ENCODE data around the gene CRTC1. TPM values are rescaled to one million over a fixed set of nuclear protein-coding genes. Genes with fewer than 3 reads are reported as not detected.

CRTC1 gene
- total and polyA plus RNA-seq, 4 donors: 1.5 to 3.5 (median 1.9) TPM

DNA sequence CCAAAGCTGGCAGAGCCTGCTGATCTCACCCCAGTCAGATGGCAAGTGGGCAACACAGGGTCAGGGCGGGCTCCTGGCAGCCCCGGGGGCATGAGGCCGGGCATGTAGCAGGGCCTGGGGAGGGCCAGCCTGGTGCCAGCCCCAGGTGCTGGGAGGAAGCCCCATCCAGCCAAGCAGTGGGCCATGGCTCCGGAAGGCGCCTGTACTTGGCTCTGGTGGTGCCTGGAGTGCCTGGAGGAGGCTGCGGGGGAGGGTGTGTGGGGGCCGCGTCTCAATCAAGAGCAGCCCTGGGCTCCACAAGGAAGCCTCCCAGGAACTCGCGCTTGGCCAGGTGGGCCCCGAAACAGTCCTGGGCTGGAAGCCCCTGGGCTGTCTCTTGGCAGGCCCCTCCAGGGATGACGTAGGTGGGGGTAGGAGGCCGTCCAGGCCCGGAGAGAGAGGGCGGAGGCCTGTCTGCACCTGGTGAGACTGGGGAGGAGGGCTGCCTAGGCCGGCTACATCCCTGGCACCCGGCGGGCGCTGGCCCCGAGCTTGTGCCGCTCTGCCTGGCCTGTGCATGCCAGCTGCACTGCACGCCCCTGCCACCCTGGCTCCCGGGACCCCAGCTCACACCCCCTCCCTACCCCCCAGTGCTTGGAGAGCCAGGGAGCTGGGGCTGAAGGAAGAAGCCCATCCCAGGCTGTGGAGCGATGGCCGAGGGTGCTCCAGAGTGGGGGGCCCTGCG lies 61.7 kb downstream of the CRTC1 start:
- DNase-seq (ENCODE audit: low spot score): no peak
- no peaks in the 10 kb centered on the region for H3K36me3 ChIP-seq (ENCODE audit: control insufficient read depth in 4 of 4, insufficient read depth in 3 of 4, low read depth in 1 of 4, low read length in 3 of 4)
- H3K9me3 ChIP-seq (ENCODE audit: control insufficient read depth in 4 of 4, low read length in 3 of 4): no peaks in the 10 kb centered on the region
- H3K4me3 ChIP-seq (ENCODE audit: low read depth in 1 of 3, low read length in 3 of 3): no peak overlapping the region
- H3K27ac ChIP-seq (ENCODE audit: low read depth in 1 of 2, low read length in 2 of 2): no peak overlapping the region
- 97% methylated on average over 26 of the region's 26 CpGs for WGBS
- H3K27me3 ChIP-seq (ENCODE audit: control insufficient read depth in 4 of 4, insufficient read depth in 4 of 4, low read length in 3 of 4): no peaks in the 10 kb centered on the region
- peaks cover 0 to 3% (median 0%) of the 10 kb centered on the region in 4 donors for H3K4me1 ChIP-seq (ENCODE audit: control insufficient read depth in 4 of 4, insufficient read depth in 4 of 4, low read length in 3 of 4)
- H3K9ac ChIP-seq (ENCODE audit: low read depth in 1 of 2, low read length in 2 of 2): no peak overlapping the region
- TF ChIP-seq HNF4G (IDR thresholded peaks at IDR 0.05) (no peak), HNF4A (conservative IDR thresholded peaks at IDR 0.05) (no peak), RAD21 (IDR thresholded peaks at IDR 0.05) (no peak), GABPA (IDR thresholded peaks at IDR 0.05 in 1 of 2, conservative IDR thresholded peaks at IDR 0.05 in 1 of 2) (no peak), EGR1 (IDR thresholded peaks at IDR 0.05; ENCODE audit: low read depth in 2 of 2) (no peak), FOXA1 (IDR thresholded peaks at IDR 0.05) (no peak), SP1 (IDR thresholded peaks at IDR 0.05) (no peak), JUND (IDR thresholded peaks at IDR 0.05) (no peak), YY1 (IDR thresholded peaks at IDR 0.05) (no peak)
- TF ChIP-seq, protein P1, sequence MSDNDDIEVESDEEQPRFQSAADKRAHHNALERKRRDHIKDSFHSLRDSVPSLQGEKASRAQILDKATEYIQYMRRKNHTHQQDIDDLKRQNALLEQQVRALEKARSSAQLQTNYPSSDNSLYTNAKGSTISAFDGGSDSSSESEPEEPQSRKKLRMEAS (IDR thresholded peaks at IDR 0.05): no peak
- TF ChIP-seq, protein P2, sequence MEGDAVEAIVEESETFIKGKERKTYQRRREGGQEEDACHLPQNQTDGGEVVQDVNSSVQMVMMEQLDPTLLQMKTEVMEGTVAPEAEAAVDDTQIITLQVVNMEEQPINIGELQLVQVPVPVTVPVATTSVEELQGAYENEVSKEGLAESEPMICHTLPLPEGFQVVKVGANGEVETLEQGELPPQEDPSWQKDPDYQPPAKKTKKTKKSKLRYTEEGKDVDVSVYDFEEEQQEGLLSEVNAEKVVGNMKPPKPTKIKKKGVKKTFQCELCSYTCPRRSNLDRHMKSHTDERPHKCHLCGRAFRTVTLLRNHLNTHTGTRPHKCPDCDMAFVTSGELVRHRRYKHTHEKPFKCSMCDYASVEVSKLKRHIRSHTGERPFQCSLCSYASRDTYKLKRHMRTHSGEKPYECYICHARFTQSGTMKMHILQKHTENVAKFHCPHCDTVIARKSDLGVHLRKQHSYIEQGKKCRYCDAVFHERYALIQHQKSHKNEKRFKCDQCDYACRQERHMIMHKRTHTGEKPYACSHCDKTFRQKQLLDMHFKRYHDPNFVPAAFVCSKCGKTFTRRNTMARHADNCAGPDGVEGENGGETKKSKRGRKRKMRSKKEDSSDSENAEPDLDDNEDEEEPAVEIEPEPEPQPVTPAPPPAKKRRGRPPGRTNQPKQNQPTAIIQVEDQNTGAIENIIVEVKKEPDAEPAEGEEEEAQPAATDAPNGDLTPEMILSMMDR (IDR thresholded peaks at IDR 0.05; ENCODE audit: low read depth, low read length, missing input control): no peak
- TF ChIP-seq, protein P3, sequence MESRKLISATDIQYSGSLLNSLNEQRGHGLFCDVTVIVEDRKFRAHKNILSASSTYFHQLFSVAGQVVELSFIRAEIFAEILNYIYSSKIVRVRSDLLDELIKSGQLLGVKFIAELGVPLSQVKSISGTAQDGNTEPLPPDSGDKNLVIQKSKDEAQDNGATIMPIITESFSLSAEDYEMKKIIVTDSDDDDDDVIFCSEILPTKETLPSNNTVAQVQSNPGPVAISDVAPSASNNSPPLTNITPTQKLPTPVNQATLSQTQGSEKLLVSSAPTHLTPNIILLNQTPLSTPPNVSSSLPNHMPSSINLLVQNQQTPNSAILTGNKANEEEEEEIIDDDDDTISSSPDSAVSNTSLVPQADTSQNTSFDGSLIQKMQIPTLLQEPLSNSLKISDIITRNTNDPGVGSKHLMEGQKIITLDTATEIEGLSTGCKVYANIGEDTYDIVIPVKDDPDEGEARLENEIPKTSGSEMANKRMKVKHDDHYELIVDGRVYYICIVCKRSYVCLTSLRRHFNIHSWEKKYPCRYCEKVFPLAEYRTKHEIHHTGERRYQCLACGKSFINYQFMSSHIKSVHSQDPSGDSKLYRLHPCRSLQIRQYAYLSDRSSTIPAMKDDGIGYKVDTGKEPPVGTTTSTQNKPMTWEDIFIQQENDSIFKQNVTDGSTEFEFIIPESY (IDR thresholded peaks at IDR 0.05): no peak

DNA sequence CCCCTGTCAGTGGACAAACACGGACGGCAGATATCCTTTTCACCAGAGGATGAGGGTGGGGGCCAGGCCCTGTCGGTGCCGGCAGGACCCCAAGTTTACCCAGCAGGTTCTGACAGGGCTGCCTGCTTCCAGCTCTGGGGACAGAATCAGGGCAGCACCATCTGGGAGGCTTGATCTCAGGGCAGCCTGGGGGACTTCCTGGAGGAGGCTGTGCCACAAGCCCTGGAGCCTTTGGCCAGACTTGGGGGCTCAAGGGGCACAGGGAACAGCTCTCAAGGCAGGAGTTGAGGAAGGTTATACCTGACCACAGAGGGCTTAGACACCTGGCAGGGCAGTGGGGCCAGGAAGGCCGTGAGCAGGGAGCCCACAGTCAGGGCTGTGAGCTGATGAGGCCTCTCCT lies 62.5 kb downstream of the CRTC1 start:
- Histone ChIP-seq H3K4me1 (ENCODE audit: control insufficient read depth in 4 of 4, insufficient read depth in 4 of 4, low read length in 3 of 4) (peaks cover 0 to 3% (median 0%) of the 10 kb centered on the region in 4 donors), H3K9ac (ENCODE audit: low read depth in 1 of 2, low read length in 2 of 2) (no peak overlapping the region), H3K27me3 (ENCODE audit: control insufficient read depth in 4 of 4, insufficient read depth in 4 of 4, low read length in 3 of 4) (no peaks in the 10 kb centered on the region), H3K36me3 (ENCODE audit: control insufficient read depth in 4 of 4, insufficient read depth in 3 of 4, low read depth in 1 of 4, low read length in 3 of 4) (no peaks in the 10 kb centered on the region), H3K27ac (ENCODE audit: low read depth in 1 of 2, low read length in 2 of 2) (no peak overlapping the region), H3K9me3 (ENCODE audit: control insufficient read depth in 4 of 4, low read length in 3 of 4) (no peaks in the 10 kb centered on the region), H3K4me3 (ENCODE audit: low read depth in 1 of 3, low read length in 3 of 3) (no peak overlapping the region)
- 94% methylated on average over 5 of the region's 5 CpGs for WGBS
- no peak for DNase-seq (ENCODE audit: low spot score)
- no peak for TF ChIP-seq YY1 (IDR thresholded peaks at IDR 0.05)

Data from liver (tissue), 9 donors.